ENCODE results near the gene GALNT7. TPM values are rescaled to one million over a fixed set of nuclear protein-coding genes. Genes with fewer than 3 reads are reported as not detected.

GALNT7 gene
- total RNA-seq, 1 experiment from 2014 or later = 28.9 TPM

GRCh38 chr4:173153445-173153844 lies 15.2 kb upstream of the GALNT7 start:
- H3K4me2 ChIP-seq (ENCODE audit: low read depth, low read length, poor library complexity, severe bottlenecking) = no peak overlapping the region
- H3K27me3 ChIP-seq (ENCODE audit: low read length) = no peaks in the 10 kb centered on the region
- no peak overlapping the region for H3K27ac ChIP-seq (ENCODE audit: low read length)
- H4K20me1 ChIP-seq (ENCODE audit: insufficient read depth, low read depth, low read length) = no peaks in the 10 kb centered on the region
- no peak overlapping the region for H3K4me3 ChIP-seq (ENCODE audit: low read length)
- H3K79me2 ChIP-seq (ENCODE audit: low read length) = no peaks in the 10 kb centered on the region
- H2AFZ ChIP-seq (ENCODE audit: low read length) = no peak overlapping the region
- H3K4me1 ChIP-seq (ENCODE audit: low read length) = peaks cover 8% of the 10 kb centered on the region
- H3K36me3 ChIP-seq (ENCODE audit: insufficient read depth, low read length) = no peaks in the 10 kb centered on the region; the same call in 1 of the 2 replicates
- H3K9ac ChIP-seq (ENCODE audit: low read length) = no peak overlapping the region
- H3K9me2 ChIP-seq (replicated peaks; ENCODE audit: insufficient read depth, low read length) = no peaks in the 10 kb centered on the region
- no peak for DNase-seq
- no peaks in the 10 kb centered on the region for H3K9me3 ChIP-seq (ENCODE audit: low read length)

- Histone ChIP-seq H3K27me3 (ENCODE audit: low read length) (no peaks in the 10 kb centered on the region), H3K9me2 (replicated peaks; ENCODE audit: insufficient read depth, low read length) (no peaks in the 10 kb centered on the region), H3K27ac (ENCODE audit: low read length) (no peak overlapping the region), H3K4me1 (ENCODE audit: low read length) (no peaks in the 10 kb centered on the region), H3K4me3 (ENCODE audit: low read length) (no peak overlapping the region), H2AFZ (ENCODE audit: low read length) (no peak overlapping the region), H3K36me3 (ENCODE audit: insufficient read depth, low read length) (peaks cover 7% of the 10 kb centered on the region; the same call in 1 of the 2 replicates), H3K79me2 (ENCODE audit: low read length) (0 out of 2 replicates have a peak, but pooled peaks cover under 1% of the 10 kb centered on the region), H4K20me1 (ENCODE audit: insufficient read depth, low read depth, low read length) (no peaks in the 10 kb centered on the region), H3K4me2 (ENCODE audit: low read depth, low read length, poor library complexity, severe bottlenecking) (no peak overlapping the region), H3K9me3 (ENCODE audit: low read length) (no peaks in the 10 kb centered on the region), H3K9ac (ENCODE audit: low read length) (no peak overlapping the region)
- DNase-seq = no peak
Observed at GRCh38 chr4:173159791-173160190, 8.8 kb upstream of the GALNT7 start.

- no peak overlapping the region for H3K4me3 ChIP-seq (ENCODE audit: low read length)
- peaks cover 7% of the 10 kb centered on the region; the same call in 1 of the 2 replicates for H3K36me3 ChIP-seq (ENCODE audit: insufficient read depth, low read length)
- no peak overlapping the region for H2AFZ ChIP-seq (ENCODE audit: low read length)
- H3K9ac ChIP-seq (ENCODE audit: low read length) = no peak overlapping the region
- no peak for DNase-seq
- H4K20me1 ChIP-seq (ENCODE audit: insufficient read depth, low read depth, low read length) = no peaks in the 10 kb centered on the region
- H3K79me2 ChIP-seq (ENCODE audit: low read length) = 0 out of 2 replicates have a peak, but pooled peaks cover 4% of the 10 kb centered on the region
- no peaks in the 10 kb centered on the region for H3K9me3 ChIP-seq (ENCODE audit: low read length)
- no peak overlapping the region for H3K27ac ChIP-seq (ENCODE audit: low read length)
- H3K4me1 ChIP-seq (ENCODE audit: low read length) = peaks cover 2% of the 10 kb centered on the region
- no peaks in the 10 kb centered on the region for H3K27me3 ChIP-seq (ENCODE audit: low read length)
- no peak overlapping the region for H3K4me2 ChIP-seq (ENCODE audit: low read depth, low read length, poor library complexity, severe bottlenecking)
- H3K9me2 ChIP-seq (replicated peaks; ENCODE audit: insufficient read depth, low read length) = no peaks in the 10 kb centered on the region
Observed at GRCh38 chr4:173160871-173161270, 7.7 kb upstream of the GALNT7 start.

- no peak overlapping the region for H3K9ac ChIP-seq (ENCODE audit: low read length)
Observed at GRCh38 chr4:173161311-173161710, 7.3 kb upstream of the GALNT7 start.

GRCh38 chr4:173165706-173166105 lies 2.9 kb upstream of the GALNT7 start:
- no peak overlapping the region for H3K9ac ChIP-seq (ENCODE audit: low read length)
- H3K4me1 ChIP-seq (ENCODE audit: low read length) = peaks cover 29% of the 10 kb centered on the region
- H3K4me2 ChIP-seq (ENCODE audit: low read depth, low read length, poor library complexity, severe bottlenecking) = peak overlapping the region; percentile 23
- H3K9me3 ChIP-seq (ENCODE audit: low read length) = no peaks in the 10 kb centered on the region
- H3K27ac ChIP-seq (ENCODE audit: low read length) = no peak overlapping the region
- H3K36me3 ChIP-seq (ENCODE audit: insufficient read depth, low read length) = peaks cover 7% of the 10 kb centered on the region; the same call in 1 of the 2 replicates
- no peak for DNase-seq
- no peak overlapping the region for H3K4me3 ChIP-seq (ENCODE audit: low read length)
- no peaks in the 10 kb centered on the region for H3K27me3 ChIP-seq (ENCODE audit: low read length)
- no peak overlapping the region for H2AFZ ChIP-seq (ENCODE audit: low read length)
- H3K9me2 ChIP-seq (replicated peaks; ENCODE audit: insufficient read depth, low read length) = no peaks in the 10 kb centered on the region
- peaks cover 38% of the 10 kb centered on the region for H3K79me2 ChIP-seq (ENCODE audit: low read length)
- H4K20me1 ChIP-seq (ENCODE audit: insufficient read depth, low read depth, low read length) = no peaks in the 10 kb centered on the region

More at GRCh38 chr4:173161311-173161710, 7.3 kb upstream of the GALNT7 start:
- no peaks in the 10 kb centered on the region for H4K20me1 ChIP-seq (ENCODE audit: insufficient read depth, low read depth, low read length)
- peaks cover 7% of the 10 kb centered on the region for H3K4me1 ChIP-seq (ENCODE audit: low read length)
- H3K4me3 ChIP-seq (ENCODE audit: low read length) = no peak overlapping the region
- H3K9me3 ChIP-seq (ENCODE audit: low read length) = no peaks in the 10 kb centered on the region
- H3K79me2 ChIP-seq (ENCODE audit: low read length) = 0 out of 2 replicates have a peak, but pooled peaks cover 7% of the 10 kb centered on the region
- peaks cover 7% of the 10 kb centered on the region; the same call in 1 of the 2 replicates for H3K36me3 ChIP-seq (ENCODE audit: insufficient read depth, low read length)
- no peak overlapping the region for H2AFZ ChIP-seq (ENCODE audit: low read length)
- no peak overlapping the region for H3K27ac ChIP-seq (ENCODE audit: low read length)
- H3K4me2 ChIP-seq (ENCODE audit: low read depth, low read length, poor library complexity, severe bottlenecking) = no peak overlapping the region
- H3K27me3 ChIP-seq (ENCODE audit: low read length) = no peaks in the 10 kb centered on the region
- no peaks in the 10 kb centered on the region for H3K9me2 ChIP-seq (replicated peaks; ENCODE audit: insufficient read depth, low read length)
- DNase-seq = no peak

GRCh38 chr4:173166491-173166890 lies 2.1 kb upstream of the GALNT7 start:
- DNase-seq = no peak
- Histone ChIP-seq H3K4me1 (ENCODE audit: low read length) (peaks cover 37% of the 10 kb centered on the region), H3K9me2 (replicated peaks; ENCODE audit: insufficient read depth, low read length) (no peaks in the 10 kb centered on the region), H3K79me2 (ENCODE audit: low read length) (peaks cover 46% of the 10 kb centered on the region), H3K4me3 (ENCODE audit: low read length) (no peak overlapping the region), H4K20me1 (ENCODE audit: insufficient read depth, low read depth, low read length) (no peaks in the 10 kb centered on the region), H3K36me3 (ENCODE audit: insufficient read depth, low read length) (peaks cover 7% of the 10 kb centered on the region; the same call in 1 of the 2 replicates), H3K4me2 (ENCODE audit: low read depth, low read length, poor library complexity, severe bottlenecking) (peak overlapping the region; percentile 79), H2AFZ (ENCODE audit: low read length) (no peak overlapping the region), H3K9ac (ENCODE audit: low read length) (no peak overlapping the region), H3K27me3 (ENCODE audit: low read length) (no peaks in the 10 kb centered on the region), H3K27ac (ENCODE audit: low read length) (no peak overlapping the region), H3K9me3 (ENCODE audit: low read length) (no peaks in the 10 kb centered on the region)

- Histone ChIP-seq H4K20me1 (ENCODE audit: insufficient read depth, low read depth, low read length) (no peaks in the 10 kb centered on the region), H3K4me1 (ENCODE audit: low read length) (peaks cover 51% of the 10 kb centered on the region), H3K9me3 (ENCODE audit: low read length) (no peaks in the 10 kb centered on the region), H3K36me3 (ENCODE audit: insufficient read depth, low read length) (peaks cover 7% of the 10 kb centered on the region; the same call in 1 of the 2 replicates), H3K9ac (ENCODE audit: low read length) (peak overlapping the region; percentile 97), H3K4me2 (ENCODE audit: low read depth, low read length, poor library complexity, severe bottlenecking) (peak overlapping the region; percentile 79), H2AFZ (ENCODE audit: low read length) (no peak overlapping the region), H3K27ac (ENCODE audit: low read length) (peak overlapping the region; percentile 89), H3K79me2 (ENCODE audit: low read length) (peaks cover 60% of the 10 kb centered on the region), H3K9me2 (replicated peaks; ENCODE audit: insufficient read depth, low read length) (no peaks in the 10 kb centered on the region), H3K27me3 (ENCODE audit: low read length) (no peaks in the 10 kb centered on the region), H3K4me3 (ENCODE audit: low read length) (peak overlapping the region; percentile 92)
- DNase-seq = peak; percentile 69
Observed at GRCh38 chr4:173167758-173168395, 734 bp upstream of the GALNT7 start.

- Histone ChIP-seq H3K27ac (ENCODE audit: low read length) (peak overlapping the region; percentile 88), H3K36me3 (ENCODE audit: insufficient read depth, low read length) (peaks cover 1% of the 10 kb centered on the region; the same call in 1 of the 2 replicates), H3K4me3 (ENCODE audit: low read length) (peak overlapping the region; percentile 92), H3K79me2 (ENCODE audit: low read length) (peaks cover 72% of the 10 kb centered on the region), H3K9me2 (replicated peaks; ENCODE audit: insufficient read depth, low read length) (no peaks in the 10 kb centered on the region), H2AFZ (ENCODE audit: low read length) (no peak overlapping the region), H3K4me2 (ENCODE audit: low read depth, low read length, poor library complexity, severe bottlenecking) (peak overlapping the region; percentile 87), H3K9ac (ENCODE audit: low read length) (peak overlapping the region; percentile 97), H3K4me1 (ENCODE audit: low read length) (peaks cover 63% of the 10 kb centered on the region), H4K20me1 (ENCODE audit: insufficient read depth, low read depth, low read length) (no peaks in the 10 kb centered on the region), H3K27me3 (ENCODE audit: low read length) (no peaks in the 10 kb centered on the region), H3K9me3 (ENCODE audit: low read length) (no peaks in the 10 kb centered on the region)
- no peak for DNase-seq
Observed at GRCh38 chr4:173169178-173169427, 492 bp downstream of the GALNT7 start.

All from Karpas-422 (cell line).